Uterus (tissue), 4 donors: ENCODE results near the gene RORC. TPM values are rescaled to one million over a fixed set of nuclear protein-coding genes. Genes with fewer than 3 reads are reported as not detected.

Experiments
- DNase-seq, 2 donors: peaks; one replicate each; pipeline ENCODE4 v3.0.0-alpha.2; 2019 to 2020
- H3K27ac ChIP-seq, 2 donors: fragments of 200-600 bp; sonication (generic); 1 replicate in 1 of 2; 2 replicates in 1 of 2; pipeline ENCODE4 v1.5.1; 2016 to 2018
- H3K27me3 ChIP-seq, 2 donors: fragments of 200-600 bp; sonication (generic); one replicate each; pipeline ENCODE4 v1.5.1; 2018 to 2019; ENCODE audit warnings: control low read depth in 1 of 2
- H3K36me3 ChIP-seq, 2 donors: fragments of 200-600 bp; sonication (generic); one replicate each; pipeline ENCODE4 v1.5.1; 2019; ENCODE audit warnings: control low read depth in 1 of 2
- H3K4me1 ChIP-seq, 2 donors: fragments of 200-600 bp; sonication (generic); one replicate each; pipeline ENCODE4 v1.5.1; 2018 to 2019; ENCODE audit warnings: control low read depth in 1 of 2
- H3K4me3 ChIP-seq, 2 donors: fragments of 200-600 bp; sonication (generic); 1 replicate in 1 of 2; 2 replicates in 1 of 2; pipeline ENCODE4 v1.5.1; 2018 to 2019; ENCODE audit warnings: mild to moderate bottlenecking in 1 of 2
- H3K9me3 ChIP-seq, 2 donors: fragments of 200-600 bp; sonication (generic); one replicate each; pipeline ENCODE4 v1.5.1; 2019; ENCODE audit warnings: control low read depth in 1 of 2
- CTCF ChIP-seq, 4 experiments: fragments of 200-600 bp in 2 of 4; fragments of 450-650 bp in 2 of 4; sonication (generic) in 2 of 4; IDR thresholded peaks; one replicate each; pipeline ENCODE4 v1.5.1; 2016 to 2019; ENCODE audit warnings: antibody characterized with exemption in 4 of 4, mild to moderate bottlenecking in 2 of 4, moderate library complexity in 1 of 4
- POLR2A ChIP-seq, 2 donors: fragments of 450-650 bp; IDR thresholded peaks; one replicate each; pipeline ENCODE4 v1.6.1; 2016; ENCODE audit warnings: antibody characterized with exemption in 2 of 2, mild to moderate bottlenecking in 1 of 2, moderate library complexity in 1 of 2
- intact Hi-C: fragments of 100-400 bp; cut with DNase I; formaldehyde crosslinking; loops from one replicate; pipeline ENCODE4 v1.15.1; 2023; ENCODE audit warnings: low total_unique reads
- total RNA-seq, 4 donors: library from RNA; depleted of rRNA in 3 of 4; stranded (reverse); fragments of >200 nt in 3 of 4; gene quantifications; one replicate each; pipeline versions ENCODE4 v1.1.0 to v1.2.4, GENCODE V29; 2014 to 2023
- donor health status: DM: yes; HTN: yes; CAD: no.

RORC gene
- total RNA-seq, 4 donors from 2014 or later = 0.51 to 4.8 (median 2.1) TPM

GRCh38 chr1:151838222-151839081, 6.8 kb upstream of the RORC start:
- intact Hi-C loops = no loop called here
- H3K9me3 ChIP-seq = no peaks in the 10 kb centered on the region
- no peak for DNase-seq

GRCh38 chr1:151837884-151838221, 6.3 kb upstream of the RORC start:
- Histone ChIP-seq H3K27ac (no peak overlapping the region), H3K27me3 (peaks cover 11 to 17% of the 10 kb centered on the region in 2 donors), H3K4me3 (peak overlapping the region in 1 of 2 donors; percentile 28), H3K4me1 (peaks cover 0 to 7% of the 10 kb centered on the region in 2 donors), H3K36me3 (no peaks in the 10 kb centered on the region), H3K9me3 (no peaks in the 10 kb centered on the region)
- DNase-seq = no peak
- intact Hi-C loops = no loop called here
- no peak for TF ChIP-seq CTCF (IDR thresholded peaks at IDR 0.05)
- TF ChIP-seq POLR2A (IDR thresholded peaks at IDR 0.05) = no peak

More at GRCh38 chr1:151838222-151839081, 6.8 kb upstream of the RORC start:
- peaks cover 0 to 7% of the 10 kb centered on the region in 2 donors for H3K4me1 ChIP-seq
- H3K27ac ChIP-seq = no peak overlapping the region
- peak overlapping the region in 1 of 2 donors; percentile 28 for H3K4me3 ChIP-seq
- H3K27me3 ChIP-seq = peaks cover 11 to 17% of the 10 kb centered on the region in 2 donors
- TF ChIP-seq POLR2A (IDR thresholded peaks at IDR 0.05) (no peak), CTCF (IDR thresholded peaks at IDR 0.05) (no peak)
- no peaks in the 10 kb centered on the region for H3K36me3 ChIP-seq

GRCh38 chr1:151837197-151837596, 5.6 kb upstream of the RORC start:
- Histone ChIP-seq H3K4me3 (no peak overlapping the region), H3K4me1 (peaks cover 0 to 7% of the 10 kb centered on the region in 2 donors), H3K36me3 (no peaks in the 10 kb centered on the region), H3K27me3 (peaks cover 11 to 17% of the 10 kb centered on the region in 2 donors), H3K9me3 (no peaks in the 10 kb centered on the region), H3K27ac (no peak overlapping the region)
- DNase-seq = no peak
- TF ChIP-seq POLR2A (IDR thresholded peaks at IDR 0.05) (no peak), CTCF (IDR thresholded peaks at IDR 0.05) (no peak)
- intact Hi-C loops = no loop called here

GRCh38 chr1:151835596-151835995, 4.0 kb upstream of the RORC start:
- no peak overlapping the region for H3K27ac ChIP-seq
- H3K36me3 ChIP-seq = no peaks in the 10 kb centered on the region
- no peaks in the 10 kb centered on the region for H3K9me3 ChIP-seq
- no peak for DNase-seq
- no peak for TF ChIP-seq POLR2A (IDR thresholded peaks at IDR 0.05)
- no peak for TF ChIP-seq CTCF (IDR thresholded peaks at IDR 0.05)
- H3K4me1 ChIP-seq = peaks cover 0 to 7% of the 10 kb centered on the region in 2 donors
- peaks cover 11 to 17% of the 10 kb centered on the region in 2 donors for H3K27me3 ChIP-seq
- intact Hi-C loops = no loop called here
- no peak overlapping the region for H3K4me3 ChIP-seq

GRCh38 chr1:151834239-151834638, 2.6 kb upstream of the RORC start:
- H3K4me3 ChIP-seq = no peak overlapping the region
- H3K27ac ChIP-seq = no peak overlapping the region
- H3K27me3 ChIP-seq = peaks cover 7 to 10% of the 10 kb centered on the region in 2 donors

More at GRCh38 chr1:151834239-151834638, 2.6 kb upstream of the RORC start:
- intact Hi-C loops = no loop called here
- no peaks in the 10 kb centered on the region for H3K36me3 ChIP-seq
- DNase-seq = no peak
- no peaks in the 10 kb centered on the region for H3K9me3 ChIP-seq
- no peaks in the 10 kb centered on the region for H3K4me1 ChIP-seq
- no peak for TF ChIP-seq CTCF (IDR thresholded peaks at IDR 0.05)
- TF ChIP-seq POLR2A (IDR thresholded peaks at IDR 0.05) = no peak
